SK-N-SH treated with all-trans-retinoic acid at 6 μM for 48 hours (cell line): Measurements from ENCODE around the gene JAKMIP1.

Source experiments
- ATAC-seq: fragments of 200-7000 bp; cut with Tn5 transposase; 3 replicates; pipeline ENCODE4 v1.9.1; 2020; ENCODE audit warnings: mild to moderate bottlenecking, moderate library complexity
- BACH2 ChIP-seq: fragments of 250-450 bp; sonication (Bioruptor Pico); IDR thresholded peaks from 2 replicates; pipeline ENCODE4 v1.9.0; 2021; ENCODE audit warnings: mild to moderate bottlenecking, borderline replicate concordance
- CREB5 ChIP-seq: fragments of 250-450 bp; sonication (Bioruptor Pico); IDR thresholded peaks from 2 replicates; pipeline ENCODE4 v1.5.1; 2020; ENCODE audit warnings: low read depth, mild to moderate bottlenecking, moderate library complexity
- CSDC2 ChIP-seq: fragments of 250-450 bp; sonication (Bioruptor Pico); IDR thresholded peaks from 2 replicates; pipeline ENCODE4 v1.5.0; 2020; ENCODE audit warnings: mild to moderate bottlenecking, moderate library complexity
- ESRRG ChIP-seq: fragments of 250-450 bp; sonication (Bioruptor Pico); IDR thresholded peaks from 2 replicates; pipeline ENCODE4 v1.6.1; 2021; ENCODE audit warnings: mild to moderate bottlenecking
- GLIS3 ChIP-seq: fragments of 250-450 bp; sonication (Bioruptor Pico); IDR thresholded peaks from 2 replicates; pipeline ENCODE4 v1.5.0; 2020; ENCODE audit warnings: mild to moderate bottlenecking, moderate library complexity
- ISL1 ChIP-seq: fragments of 250-450 bp; sonication (Bioruptor Pico); IDR thresholded peaks from 2 replicates; pipeline ENCODE4 v2.1.2; 2022; ENCODE audit warnings: mild to moderate bottlenecking, moderate library complexity
- OSR1 ChIP-seq: fragments of 250-450 bp; sonication (Bioruptor Pico); IDR thresholded peaks from 2 replicates; pipeline ENCODE4 v1.8.0; 2022; ENCODE audit warnings: moderate library complexity, mild to moderate bottlenecking, inconsistent platforms
- POU6F1 ChIP-seq: fragments of 250-450 bp; sonication (Bioruptor Pico); IDR thresholded peaks from 2 replicates; pipeline ENCODE4 v1.8.0; 2021; ENCODE audit warnings: low read depth, mild to moderate bottlenecking, moderate library complexity, borderline replicate concordance
- SNAI2 ChIP-seq: fragments of 250-450 bp; sonication (Bioruptor Pico); IDR thresholded peaks from 2 replicates; pipeline ENCODE4 v1.5.0; 2020; ENCODE audit warnings: mild to moderate bottlenecking, moderate library complexity
- TCF4 ChIP-seq: fragments of 250-450 bp; sonication (Bioruptor Pico); IDR thresholded peaks from 2 replicates; pipeline ENCODE4 v1.8.0; 2021; ENCODE audit warnings: mild to moderate bottlenecking, moderate library complexity, borderline replicate concordance
- TOX ChIP-seq: fragments of 250-450 bp; sonication (Bioruptor Pico); IDR thresholded peaks from 2 replicates; pipeline ENCODE4 v1.8.0; 2021; ENCODE audit warnings: mild to moderate bottlenecking, moderate library complexity, borderline replicate concordance
- ZFP30 ChIP-seq: fragments of 450-650 bp; formaldehyde crosslinking; IDR thresholded peaks from 2 replicates; pipeline ENCODE4 v1.5.0; 2022; ENCODE audit warnings: mild to moderate bottlenecking, moderate library complexity
- ZNF565 ChIP-seq: fragments of 450-650 bp; formaldehyde crosslinking; conservative IDR thresholded peaks from 2 replicates; pipeline ENCODE4 v1.5.0; 2020; ENCODE audit warnings: low read depth, mild to moderate bottlenecking, moderate library complexity
- ZNF70 ChIP-seq: fragments of 450-650 bp; formaldehyde crosslinking; IDR thresholded peaks from 2 replicates; pipeline ENCODE4 v1.5.0; 2020; ENCODE audit warnings: mild to moderate bottlenecking, moderate library complexity
- ZNF8 ChIP-seq: fragments of 450-650 bp; formaldehyde crosslinking; IDR thresholded peaks from 2 replicates; pipeline ENCODE4 v1.5.0; 2020; ENCODE audit warnings: mild to moderate bottlenecking, moderate library complexity
- TF ChIP-seq, protein P1 (sequence below): fragments of 250-450 bp; sonication (Bioruptor Pico); IDR thresholded peaks from 2 replicates; pipeline ENCODE4 v1.8.0; 2020; ENCODE audit warnings: mild to moderate bottlenecking, moderate library complexity, borderline replicate concordance
- TF ChIP-seq, protein P2 (sequence below): fragments of 250-450 bp; sonication (Bioruptor Pico); IDR thresholded peaks from 2 replicates; pipeline ENCODE4 v1.5.0; 2020; ENCODE audit warnings: mild to moderate bottlenecking, moderate library complexity

Gene JAKMIP1

GRCh38 chr4:6231663-6232165 is 31.4 kb upstream of the JAKMIP1 start (continued):
- TF ChIP-seq, protein P1, sequence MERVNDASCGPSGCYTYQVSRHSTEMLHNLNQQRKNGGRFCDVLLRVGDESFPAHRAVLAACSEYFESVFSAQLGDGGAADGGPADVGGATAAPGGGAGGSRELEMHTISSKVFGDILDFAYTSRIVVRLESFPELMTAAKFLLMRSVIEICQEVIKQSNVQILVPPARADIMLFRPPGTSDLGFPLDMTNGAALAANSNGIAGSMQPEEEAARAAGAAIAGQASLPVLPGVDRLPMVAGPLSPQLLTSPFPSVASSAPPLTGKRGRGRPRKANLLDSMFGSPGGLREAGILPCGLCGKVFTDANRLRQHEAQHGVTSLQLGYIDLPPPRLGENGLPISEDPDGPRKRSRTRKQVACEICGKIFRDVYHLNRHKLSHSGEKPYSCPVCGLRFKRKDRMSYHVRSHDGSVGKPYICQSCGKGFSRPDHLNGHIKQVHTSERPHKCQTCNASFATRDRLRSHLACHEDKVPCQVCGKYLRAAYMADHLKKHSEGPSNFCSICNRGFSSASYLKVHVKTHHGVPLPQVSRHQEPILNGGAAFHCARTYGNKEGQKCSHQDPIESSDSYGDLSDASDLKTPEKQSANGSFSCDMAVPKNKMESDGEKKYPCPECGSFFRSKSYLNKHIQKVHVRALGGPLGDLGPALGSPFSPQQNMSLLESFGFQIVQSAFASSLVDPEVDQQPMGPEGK (CRISPR knock-in tag), result no peak
- TF ChIP-seq ESRRG (CRISPR knock-in tag) (no peak), TCF4 (CRISPR knock-in tag) (no peak), SNAI2 (no peak), ZNF8 (CRISPR knock-in tag) (no peak), ISL1 (CRISPR knock-in tag) (no peak), ZNF565 (CRISPR knock-in tag) (no peak)
- TF ChIP-seq, protein P2, sequence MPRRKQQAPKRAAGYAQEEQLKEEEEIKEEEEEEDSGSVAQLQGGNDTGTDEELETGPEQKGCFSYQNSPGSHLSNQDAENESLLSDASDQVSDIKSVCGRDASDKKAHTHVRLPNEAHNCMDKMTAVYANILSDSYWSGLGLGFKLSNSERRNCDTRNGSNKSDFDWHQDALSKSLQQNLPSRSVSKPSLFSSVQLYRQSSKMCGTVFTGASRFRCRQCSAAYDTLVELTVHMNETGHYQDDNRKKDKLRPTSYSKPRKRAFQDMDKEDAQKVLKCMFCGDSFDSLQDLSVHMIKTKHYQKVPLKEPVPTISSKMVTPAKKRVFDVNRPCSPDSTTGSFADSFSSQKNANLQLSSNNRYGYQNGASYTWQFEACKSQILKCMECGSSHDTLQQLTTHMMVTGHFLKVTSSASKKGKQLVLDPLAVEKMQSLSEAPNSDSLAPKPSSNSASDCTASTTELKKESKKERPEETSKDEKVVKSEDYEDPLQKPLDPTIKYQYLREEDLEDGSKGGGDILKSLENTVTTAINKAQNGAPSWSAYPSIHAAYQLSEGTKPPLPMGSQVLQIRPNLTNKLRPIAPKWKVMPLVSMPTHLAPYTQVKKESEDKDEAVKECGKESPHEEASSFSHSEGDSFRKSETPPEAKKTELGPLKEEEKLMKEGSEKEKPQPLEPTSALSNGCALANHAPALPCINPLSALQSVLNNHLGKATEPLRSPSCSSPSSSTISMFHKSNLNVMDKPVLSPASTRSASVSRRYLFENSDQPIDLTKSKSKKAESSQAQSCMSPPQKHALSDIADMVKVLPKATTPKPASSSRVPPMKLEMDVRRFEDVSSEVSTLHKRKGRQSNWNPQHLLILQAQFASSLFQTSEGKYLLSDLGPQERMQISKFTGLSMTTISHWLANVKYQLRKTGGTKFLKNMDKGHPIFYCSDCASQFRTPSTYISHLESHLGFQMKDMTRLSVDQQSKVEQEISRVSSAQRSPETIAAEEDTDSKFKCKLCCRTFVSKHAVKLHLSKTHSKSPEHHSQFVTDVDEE (CRISPR knock-in tag), result no peak

DNA sequence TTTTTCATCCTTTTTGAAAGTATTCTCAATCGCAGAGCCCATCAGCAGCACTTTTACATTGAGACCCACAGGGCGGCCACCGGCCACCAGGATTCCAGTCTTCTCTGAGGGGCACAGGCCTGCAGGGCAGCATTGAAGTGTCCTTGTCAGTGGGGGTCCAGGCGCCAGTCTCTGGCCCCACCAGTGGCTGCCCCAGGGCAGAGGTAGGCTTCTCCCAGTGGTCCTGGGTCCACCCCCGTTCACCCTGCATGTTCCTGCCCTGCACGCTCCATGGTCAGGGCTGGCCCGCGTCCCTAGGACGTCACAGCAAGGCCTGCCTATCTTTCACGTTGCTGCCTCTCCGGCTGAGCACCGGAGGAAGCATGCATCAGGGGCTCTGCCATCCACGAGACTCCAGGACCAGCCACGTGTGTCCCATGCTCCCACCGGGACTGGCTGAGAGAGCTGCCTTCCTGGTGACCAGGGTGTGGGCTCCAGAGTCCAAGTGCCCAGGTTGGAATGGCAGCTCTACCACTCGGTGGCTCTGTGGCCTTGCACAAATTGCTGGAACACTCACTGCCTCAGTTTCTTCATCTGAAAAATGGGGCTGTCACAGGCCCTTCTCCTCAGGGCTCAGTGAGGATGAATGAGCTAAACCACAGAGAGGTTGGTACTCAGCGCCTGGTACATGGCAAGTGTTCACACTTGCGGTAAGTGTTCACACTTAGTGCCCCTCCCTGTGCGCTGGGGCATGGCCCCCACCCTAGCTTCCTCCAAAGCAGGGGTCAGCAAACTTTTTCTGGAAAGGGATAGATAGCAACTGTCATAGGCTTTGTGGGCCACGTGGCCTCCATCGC is 30.7 kb upstream of the JAKMIP1 start:
- no peak for TF ChIP-seq ESRRG (CRISPR knock-in tag)
- no peak for TF ChIP-seq OSR1 (CRISPR knock-in tag)
- no peak for TF ChIP-seq CSDC2
- no peak for TF ChIP-seq TCF4 (CRISPR knock-in tag)
- no peak for TF ChIP-seq ZNF565 (CRISPR knock-in tag)
- TF ChIP-seq POU6F1 (CRISPR knock-in tag), result no peak
- no peak for ATAC-seq

DNA sequence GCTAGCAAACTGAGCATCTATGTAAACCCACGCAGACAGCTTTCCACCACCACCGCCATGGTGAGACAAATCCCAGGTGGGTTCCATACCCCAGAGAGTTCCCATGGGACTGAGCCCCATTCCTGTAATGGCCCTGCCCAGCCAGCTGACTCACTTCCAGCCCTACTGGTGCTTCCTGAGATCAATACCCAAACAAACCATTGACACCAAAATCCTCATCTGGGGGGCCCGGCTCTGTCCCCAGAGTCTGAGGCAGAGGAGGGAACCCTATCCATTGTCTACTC is 30.1 kb upstream of the JAKMIP1 start:
- no peak for ATAC-seq
- TF ChIP-seq CREB5 (CRISPR knock-in tag) (no peak), TOX (CRISPR knock-in tag) (no peak), ZFP30 (CRISPR knock-in tag) (no peak), ZNF565 (CRISPR knock-in tag) (no peak), ISL1 (CRISPR knock-in tag) (no peak), ZNF70 (CRISPR knock-in tag) (no peak), GLIS3 (CRISPR knock-in tag) (no peak), BACH2 (CRISPR knock-in tag) (no peak), CSDC2 (no peak)
- TF ChIP-seq, protein P1 (CRISPR knock-in tag), result no peak
- TF ChIP-seq, protein P2 (CRISPR knock-in tag), result no peak
- TF ChIP-seq, all 23 proteins: peak for 0
